ENCODE results near the gene NUFIP1.
"Not testable (repeated sequence)": the region's sequence is repeated elsewhere in the genome, so short reads cannot be mapped to it uniquely, and the experiment has no call there.

NUFIP1 gene

GRCh38 chr13:44902738-44903137 is 86.5 kb downstream of the NUFIP1 start:
- TF ChIP-seq CTCF (IDR thresholded peaks at IDR 0.05; ENCODE audit: borderline replicate concordance, insufficient read depth, low read depth, low read length), result no peak
- no peak overlapping the region for H3K4me3 ChIP-seq (ENCODE audit: low read depth, low read length)

GRCh38 chr13:44899967-44900366 is 89.3 kb downstream of the NUFIP1 start:
- H3K4me3 ChIP-seq (ENCODE audit: low read depth, low read length), result no peak overlapping the region
- TF ChIP-seq CTCF (IDR thresholded peaks at IDR 0.05; ENCODE audit: borderline replicate concordance, insufficient read depth, low read depth, low read length), result no peak

- not testable (repeated sequence) for H3K4me3 ChIP-seq (ENCODE audit: low read depth, low read length)
Measured at GRCh38 chr13:44898308-44898707, 91.0 kb downstream of the NUFIP1 start.

- H3K4me3 ChIP-seq (ENCODE audit: low read depth, low read length), result no peak overlapping the region
- no peak for TF ChIP-seq CTCF (IDR thresholded peaks at IDR 0.05; ENCODE audit: borderline replicate concordance, insufficient read depth, low read depth, low read length)
Measured at GRCh38 chr13:44895953-44896335, 93.3 kb downstream of the NUFIP1 start.

- no peak for TF ChIP-seq CTCF (IDR thresholded peaks at IDR 0.05; ENCODE audit: borderline replicate concordance, insufficient read depth, low read depth, low read length)
- H3K4me3 ChIP-seq (ENCODE audit: low read depth, low read length), result no peak overlapping the region
Measured at GRCh38 chr13:44895264-44895952, 93.9 kb downstream of the NUFIP1 start.

GRCh38 chr13:44894001-44894770 is 95.1 kb downstream of the NUFIP1 start:
- H3K4me3 ChIP-seq (ENCODE audit: low read depth, low read length), result no peak overlapping the region
- no peak for TF ChIP-seq CTCF (IDR thresholded peaks at IDR 0.05; ENCODE audit: borderline replicate concordance, insufficient read depth, low read depth, low read length)

All from GM12875 (cell line).